GM12878 (cell line): ENCODE results near the gene RBMS3. TPM values are rescaled to one million over a fixed set of nuclear protein-coding genes. Genes with fewer than 3 reads are reported as not detected.

Experiments used
- ATAC-seq: fragments of 200-7000 bp; cut with Tn5 transposase; 3 replicates; pipeline ENCODE4 v1.9.1; 2020; ENCODE audit warnings: mild to moderate bottlenecking, moderate library complexity
- BruUV-seq: library from RNA; stranded (reverse); fragments of 400-500 nt; replicated peaks from 2 replicates; lab custom pipeline; 2021; lab: Mats Ljungman, UMichigan
- CTCF ChIA-PET: fragments of 300-600 bp; sonication (Branson Sonifier 250); formaldehyde crosslinking; extraction: SDS; loops from one replicate; lab custom pipeline; 2021; ENCODE audit warnings: inconsistent platforms; lab: Yijun Ruan, JAX
- POLR2A ChIA-PET: fragments of 350-600 bp; formaldehyde crosslinking; extraction: SDS; loops from one replicate; lab custom pipeline; 2021; ENCODE audit warnings: inconsistent platforms; lab: Charles Lee
- RAD21 ChIA-PET: fragments of 300-600 bp; sonication (Branson Sonifier 250); formaldehyde crosslinking; loops from one replicate; lab custom pipeline; 2023; ENCODE audit warnings: antibody characterized with exemption; ENCODE audit not compliant: unreplicated experiment; lab: Charles Lee
- SMC1A ChIA-PET: fragments of 300-600 bp; sonication (Branson Sonifier 250); formaldehyde crosslinking; loops from one replicate; lab custom pipeline; 2023; ENCODE audit not compliant: unreplicated experiment, uncharacterized antibody; lab: Charles Lee
- DNase-seq: peaks from one replicate; pipeline ENCODE4 v3.0.0-alpha.2; 2011; ENCODE audit warnings: low read depth, low spot score
- FAIRE-seq: peaks from 3 replicates; lab custom pipeline; 2011; peaks lifted over from hg19 to GRCh38; lab: Jason Lieb, UNC
- H2AFZ ChIP-seq: 2 replicates; pipeline ENCODE4 v1.6.0; 2011; ENCODE audit warnings: low read depth, low read length, control low read depth; ENCODE audit not compliant: control insufficient read depth
- H3K27ac ChIP-seq: 2 replicates; pipeline ENCODE4 v1.5.1; 2011; ENCODE audit warnings: control low read depth; ENCODE audit not compliant: control insufficient read depth, insufficient read depth
- H3K27me3 ChIP-seq, 2 experiments: replicated peaks in 1 of 2; 2 replicates each; pipeline versions ENCODE4 v1.6.0 to v1.6.1; 2011; ENCODE audit warnings: low read length in 1 of 2; ENCODE audit not compliant: control insufficient read depth in 2 of 2, insufficient read depth in 2 of 2
- H3K36me3 ChIP-seq, 2 experiments: 2 replicates each; pipeline ENCODE4 v1.5.1; 2011; ENCODE audit warnings: low read length in 1 of 2; ENCODE audit not compliant: control insufficient read depth in 2 of 2, insufficient read depth in 2 of 2
- H3K4me1 ChIP-seq: 2 replicates; pipeline ENCODE4 v1.6.1; 2011; ENCODE audit warnings: mild to moderate bottlenecking, low read length, moderate library complexity, mixed read lengths; ENCODE audit not compliant: control insufficient read depth, insufficient read depth
- H3K4me2 ChIP-seq: 2 replicates; pipeline ENCODE4 v1.6.0; 2011; ENCODE audit warnings: control low read depth; ENCODE audit not compliant: control insufficient read depth, insufficient read depth
- H3K4me3 ChIP-seq: fragments of 200-600 bp; sonication (generic); 2 replicates; pipeline ENCODE4 v1.5.1; 2016
- H3K79me2 ChIP-seq: 2 replicates; pipeline ENCODE4 v1.6.0; 2011; ENCODE audit warnings: low read length; ENCODE audit not compliant: control insufficient read depth, insufficient read depth
- H3K9ac ChIP-seq: 2 replicates; pipeline ENCODE4 v1.8.0; 2011; ENCODE audit warnings: low read length, control low read depth, mixed read lengths; ENCODE audit not compliant: control insufficient read depth, insufficient read depth
- H3K9me3 ChIP-seq: replicated peaks from 3 replicates; pipeline ENCODE4 v1.5.1; 2011; ENCODE audit warnings: mild to moderate bottlenecking, low read length; ENCODE audit not compliant: control insufficient read depth, insufficient read depth
- H4K20me1 ChIP-seq: 2 replicates; pipeline ENCODE4 v1.6.0; 2011; ENCODE audit not compliant: control insufficient read depth, insufficient read depth
- ATF2 ChIP-seq: IDR thresholded peaks from 2 replicates; pipeline ENCODE4 v1.6.1; 2012; ENCODE audit warnings: low read length, inconsistent platforms
- ATF7 ChIP-seq: fragments of 450-650 bp; IDR thresholded peaks from 2 replicates; pipeline ENCODE4 v1.6.1; 2016; ENCODE audit warnings: low read depth, mild to moderate bottlenecking
- FOXM1 ChIP-seq: IDR thresholded peaks from 2 replicates; pipeline ENCODE4 v1.6.1; 2012; ENCODE audit warnings: low read depth, mild to moderate bottlenecking, inconsistent platforms, low read length, moderate library complexity
- GABPA ChIP-seq: IDR thresholded peaks from 2 replicates; pipeline ENCODE4 v1.6.1; 2014; ENCODE audit warnings: antibody characterized with exemption, low read depth, mild to moderate bottlenecking, inconsistent platforms
- JUNB ChIP-seq: IDR thresholded peaks from 2 replicates; pipeline ENCODE4 v1.6.1; 2016; ENCODE audit warnings: antibody characterized with exemption, mild to moderate bottlenecking
- MEF2B ChIP-seq: fragments of 450-650 bp; IDR thresholded peaks from 2 replicates; pipeline ENCODE4 v1.6.1; 2018; ENCODE audit warnings: mild to moderate bottlenecking, moderate library complexity; ENCODE audit not compliant: partially characterized antibody, poor library complexity, severe bottlenecking
- NFXL1 ChIP-seq: fragments of 450-650 bp; IDR thresholded peaks from 2 replicates; pipeline ENCODE4 v1.6.1; 2017; ENCODE audit warnings: antibody characterized with exemption, mild to moderate bottlenecking, borderline replicate concordance
- PRDM15 ChIP-seq: fragments of 450-650 bp; formaldehyde crosslinking; IDR thresholded peaks from 2 replicates; pipeline ENCODE4 v1.4.0; 2020; ENCODE audit warnings: mild to moderate bottlenecking, moderate library complexity
- SIX5 ChIP-seq: IDR thresholded peaks from 2 replicates; pipeline ENCODE4 v1.6.1; 2011; ENCODE audit warnings: mild to moderate bottlenecking, low read depth, low read length, moderate library complexity; ENCODE audit not compliant: severe bottlenecking
- ZNF274 ChIP-seq: IDR thresholded peaks from one replicate; pipeline ENCODE4 v1.8.0; 2011; ENCODE audit not compliant: insufficient read length, insufficient read depth
- WGBS: methylation state at CpG from one replicate; pipeline ENCODE4 v1.1.6; 2016; ENCODE audit warnings: low lambda C conversion rate; ENCODE audit not compliant: insufficient replicate concordance, insufficient coverage; ENCODE audit errors: missing lambda C conversion rate; 5-methylcytosine and 5-hydroxymethylcytosine counted together
- in situ Hi-C: fragments of 300-500 bp; cut with MboI; formaldehyde crosslinking; loops from 9 replicates; pipeline ENCODE4 v1.14.3; 2018; ENCODE audit warnings: mixed read lengths
- intact Hi-C: fragments of 100-400 bp; cut with micrococcal nuclease; formaldehyde crosslinking; loops from one replicate; pipeline ENCODE4 v1.14.2; 2022; ENCODE audit not compliant: unreplicated experiment
- polyA plus RNA-seq, 11 experiments: library from polyadenylated mRNA; depleted of rRNA in 4 of 11; unstranded in 6 of 11; stranded (reverse) in 5 of 11; fragments of >200 nt; fragmentation: Nextera tagmentation in 4 of 11; fragmentation: Illumina TruSeq in 1 of 11; extraction: Ambion mirVana in 4 of 11; extraction: Trizol in 1 of 11; gene quantifications; 1 replicate in 1 of 11; 2 replicates in 10 of 11; pipeline versions ENCODE4 v1.2.1 to v1.2.3, GENCODE V29; 2011 to 2016; ENCODE audit warnings: inconsistent platforms in 2 of 11, missing spikeins in 2 of 11, low read depth in 1 of 11
- total RNA-seq, 4 experiments: library from RNA; depleted of rRNA in 3 of 4; stranded (reverse); fragments of >200 nt in 3 of 4; fragmentation: Illumina TruSeq in 1 of 4; extraction: Trizol in 1 of 4; gene quantifications; 2 replicates each; pipeline versions ENCODE4 v1.2.1 to v1.2.3, GENCODE V29; 2013 to 2021
- TF ChIP-seq, protein P1 (sequence below): IDR thresholded peaks from 2 replicates; pipeline ENCODE4 v1.6.1; 2011; ENCODE audit warnings: mild to moderate bottlenecking, low read depth, low read length, moderate library complexity; ENCODE audit not compliant: insufficient replicate concordance

RBMS3 gene
- total and polyA plus RNA-seq, 10 of the 15 experiments (the other 5 are each of a cell fraction or from before 2014, with no cell fraction given), result 0.79 to 4.7 (median 3.1) TPM

- ChIA-PET RAD21 (no interaction called here), CTCF (interaction anchor here (0.7 to 1.2 kb wide), 4 partner anchors 11 to 459 kb away, joined by 3 to 4 read pairs (median 4); no protein-coding TSS in a partner anchor), POLR2A (no interaction called here), SMC1A (interaction anchor here (0.8 kb wide), 1 partner anchor 12 kb away, joined by 3 read pairs; no protein-coding TSS in a partner anchor)
- no peaks in the 10 kb centered on the region for H3K9me3 ChIP-seq
- H3K4me3 ChIP-seq, result no peak overlapping the region
- H3K79me2 ChIP-seq, result no peaks in the 10 kb centered on the region
- TF ChIP-seq SIX5, result no peak
- TF ChIP-seq FOXM1, result no peak
- no peak for TF ChIP-seq MEF2B
- BruUV-seq, result no TSS peak
- H3K36me3 ChIP-seq, result no peaks in the 10 kb centered on the region
- DNase-seq (no peak), FAIRE-seq (no peak), ATAC-seq (no peak)
- no peak overlapping the region for H2AFZ ChIP-seq
- WGBS, result 7% methylated on average over 1 of the region's 1 CpG
- no peak overlapping the region for H3K9ac ChIP-seq
- no peaks in the 10 kb centered on the region for H3K4me1 ChIP-seq
- no peak overlapping the region for H3K27ac ChIP-seq
- H4K20me1 ChIP-seq, result no peaks in the 10 kb centered on the region
- intact Hi-C loops, result no loop called here
- in situ Hi-C loops, result loop anchor here (10.0 kb wide), 1 partner anchor 674 kb away; no protein-coding TSS in a partner anchor
- H3K27me3 ChIP-seq, result no peaks in the 10 kb centered on the region
- H3K4me2 ChIP-seq, result no peak overlapping the region
These were observed 739.5 kb downstream of the RBMS3 start for GRCh38 chr3:30020380-30020779.

- SMC1A ChIA-PET, result no interaction called here
- no peak overlapping the region for H3K9ac ChIP-seq
- DNase-seq, result no peak
- POLR2A ChIA-PET, result no interaction called here
- H3K4me3 ChIP-seq, result no peak overlapping the region
- in situ Hi-C loops (loop anchor here (10.0 kb wide), 1 partner anchor 670 kb away; no protein-coding TSS in a partner anchor), intact Hi-C loops (no loop called here)
- no peaks in the 10 kb centered on the region for H3K27me3 ChIP-seq
- BruUV-seq, result no TSS peak
- RAD21 ChIA-PET, result interaction anchor here (1.1 kb wide), 1 partner anchor 19 kb away, joined by 3 read pairs; no protein-coding TSS in a partner anchor
- H3K27ac ChIP-seq, result no peak overlapping the region
- H3K4me1 ChIP-seq, result no peaks in the 10 kb centered on the region
- H3K79me2 ChIP-seq, result no peaks in the 10 kb centered on the region
- H4K20me1 ChIP-seq, result no peaks in the 10 kb centered on the region
- no peaks in the 10 kb centered on the region for H3K36me3 ChIP-seq
- 33% methylated on average over 4 of the region's 4 CpGs for WGBS
- no peak overlapping the region for H3K4me2 ChIP-seq
- CTCF ChIA-PET, result interaction anchor here (2.1 to 2.3 kb wide), 2 partner anchors 12 to 175 kb away, joined by 5 to 7 read pairs; no protein-coding TSS in a partner anchor
- H2AFZ ChIP-seq, result no peak overlapping the region
- no peak for ATAC-seq
- H3K9me3 ChIP-seq, result no peaks in the 10 kb centered on the region
- no peak for FAIRE-seq
- TF ChIP-seq JUNB (no peak), ATF2 (no peak), NFXL1 (no peak), ATF7 (no peak), PRDM15 (CRISPR knock-in tag) (no peak), GABPA (no peak), ZNF274 (no peak)
- TF ChIP-seq, protein P1, sequence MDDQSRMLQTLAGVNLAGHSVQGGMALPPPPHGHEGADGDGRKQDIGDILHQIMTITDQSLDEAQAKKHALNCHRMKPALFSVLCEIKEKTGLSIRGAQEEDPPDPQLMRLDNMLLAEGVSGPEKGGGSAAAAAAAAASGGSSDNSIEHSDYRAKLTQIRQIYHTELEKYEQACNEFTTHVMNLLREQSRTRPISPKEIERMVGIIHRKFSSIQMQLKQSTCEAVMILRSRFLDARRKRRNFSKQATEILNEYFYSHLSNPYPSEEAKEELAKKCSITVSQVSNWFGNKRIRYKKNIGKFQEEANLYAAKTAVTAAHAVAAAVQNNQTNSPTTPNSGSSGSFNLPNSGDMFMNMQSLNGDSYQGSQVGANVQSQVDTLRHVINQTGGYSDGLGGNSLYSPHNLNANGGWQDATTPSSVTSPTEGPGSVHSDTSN, result no peak
These were observed 743.6 kb downstream of the RBMS3 start for GRCh38 chr3:30024466-30024865.
